IPS-15b (cell line): Measurements from ENCODE around the gene CTNNA3.
A peak's percentile ranks its signal among the peaks of the same experiment; 100 is the strongest.
"Not testable (repeated sequence)": the region's sequence is repeated elsewhere in the genome, so short reads cannot be mapped to it uniquely, and the experiment has no call there.

ENCODE experiments used
- H3K27me3 ChIP-seq: one replicate; pipeline ENCODE4 v1.6.1; 2013; ENCODE audit warnings: low read length; ENCODE audit not compliant: control insufficient read depth, insufficient read depth
- H3K36me3 ChIP-seq: one replicate; pipeline ENCODE4 v1.6.1; 2013; ENCODE audit warnings: low read length; ENCODE audit not compliant: control insufficient read depth, insufficient read depth
- H3K4me1 ChIP-seq: one replicate; pipeline ENCODE4 v1.6.1; 2013; ENCODE audit warnings: mild to moderate bottlenecking, low read length; ENCODE audit not compliant: control insufficient read depth, insufficient read depth
- H3K4me3 ChIP-seq: one replicate; pipeline ENCODE4 v1.5.1; 2013; ENCODE audit warnings: low read depth, low read length
- H3K9ac ChIP-seq: one replicate; pipeline ENCODE4 v1.6.1; 2013; ENCODE audit warnings: low read depth, mild to moderate bottlenecking, low read length
- H3K9me3 ChIP-seq: one replicate; pipeline ENCODE4 v1.6.1; 2013; ENCODE audit warnings: mild to moderate bottlenecking, low read length; ENCODE audit not compliant: control insufficient read depth, insufficient read depth

The CTNNA3 gene

DNA sequence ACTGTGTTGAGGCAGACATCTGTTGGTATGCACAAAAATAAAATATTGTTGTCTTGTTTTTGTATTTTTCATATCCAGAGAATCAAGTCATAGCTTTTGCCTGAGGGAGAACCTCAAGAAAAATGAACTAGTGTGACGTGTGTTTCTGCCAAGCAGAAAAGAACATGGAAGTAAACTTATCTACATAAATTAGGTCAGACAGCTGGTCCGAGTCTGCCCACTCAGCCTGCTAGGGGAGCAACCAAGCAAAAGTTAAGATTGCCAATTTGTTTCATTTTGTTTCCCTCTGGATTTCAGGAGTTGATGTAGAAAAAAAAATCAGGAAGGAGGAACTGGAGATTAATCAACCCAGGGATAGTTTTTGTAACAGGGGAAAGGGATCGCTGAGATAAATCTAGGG lies 1342.6 kb downstream of the CTNNA3 start:
- Histone ChIP-seq H3K36me3 (no peaks in the 10 kb centered on the region), H3K9ac (no peak overlapping the region), H3K27me3 (no peaks in the 10 kb centered on the region), H3K4me3 (no peak overlapping the region), H3K4me1 (no peaks in the 10 kb centered on the region), H3K9me3 (no peaks in the 10 kb centered on the region)

DNA sequence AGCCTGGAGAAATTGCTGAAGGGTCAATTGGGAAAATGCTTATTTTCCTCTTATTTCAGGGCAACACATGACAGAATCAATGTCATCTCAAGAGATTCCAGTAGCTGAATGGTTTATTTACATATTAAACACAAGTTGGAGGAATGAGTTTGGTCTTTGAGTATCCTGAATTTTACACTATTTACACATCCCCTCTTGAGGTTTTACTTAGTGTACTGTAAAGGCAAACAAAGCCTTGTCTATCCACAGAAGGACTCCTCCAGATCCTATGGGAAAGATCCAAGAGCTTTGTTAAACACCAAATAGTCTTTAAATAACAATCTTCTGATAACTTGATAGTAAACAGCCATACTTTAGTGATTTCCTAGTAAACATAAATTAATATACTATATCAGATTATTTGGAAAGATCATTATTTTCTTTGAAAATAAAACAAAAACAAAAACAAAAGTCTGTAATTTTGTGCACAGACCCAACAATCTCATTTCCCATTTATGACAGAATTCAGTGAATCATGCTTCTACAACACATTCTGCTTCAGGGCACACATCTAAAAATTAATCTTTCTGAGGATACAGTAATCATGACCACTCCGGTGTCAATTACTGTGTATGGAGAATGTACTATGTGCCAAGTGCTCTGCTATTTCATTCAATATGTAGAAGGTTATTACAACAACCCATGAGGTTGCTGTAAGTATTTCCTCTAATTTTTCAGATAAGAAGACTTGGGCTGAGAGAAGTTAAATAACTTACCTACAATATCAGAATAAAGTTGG lies 1345.2 kb downstream of the CTNNA3 start:
- H3K9me3 ChIP-seq = no peaks in the 10 kb centered on the region
- no peak overlapping the region for H3K9ac ChIP-seq
- H3K27me3 ChIP-seq = no peaks in the 10 kb centered on the region
- H3K4me1 ChIP-seq = no peaks in the 10 kb centered on the region
- no peaks in the 10 kb centered on the region for H3K36me3 ChIP-seq
- H3K4me3 ChIP-seq = no peak overlapping the region

DNA sequence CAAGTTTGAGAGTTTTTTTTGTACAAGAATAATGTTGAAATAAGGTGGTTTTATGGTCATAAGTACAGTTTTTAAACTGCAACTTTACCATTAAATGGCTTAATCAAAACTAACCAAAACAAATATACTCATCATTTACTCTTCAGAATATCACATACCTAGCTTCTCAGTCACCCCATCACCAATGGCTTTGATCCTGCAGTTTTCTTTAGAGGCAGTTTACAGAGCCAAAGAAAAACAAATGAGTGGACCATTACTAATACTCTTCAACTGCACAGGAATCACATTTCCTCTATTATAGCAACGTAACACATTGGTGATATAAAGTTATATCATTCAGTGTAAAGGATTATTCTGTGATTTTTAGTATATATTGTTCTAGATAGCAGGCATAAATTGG lies 1346.3 kb downstream of the CTNNA3 start:
- Histone ChIP-seq H3K9ac (no peak overlapping the region), H3K4me3 (no peak overlapping the region), H3K4me1 (no peaks in the 10 kb centered on the region), H3K36me3 (no peaks in the 10 kb centered on the region), H3K9me3 (no peaks in the 10 kb centered on the region), H3K27me3 (no peaks in the 10 kb centered on the region)

DNA sequence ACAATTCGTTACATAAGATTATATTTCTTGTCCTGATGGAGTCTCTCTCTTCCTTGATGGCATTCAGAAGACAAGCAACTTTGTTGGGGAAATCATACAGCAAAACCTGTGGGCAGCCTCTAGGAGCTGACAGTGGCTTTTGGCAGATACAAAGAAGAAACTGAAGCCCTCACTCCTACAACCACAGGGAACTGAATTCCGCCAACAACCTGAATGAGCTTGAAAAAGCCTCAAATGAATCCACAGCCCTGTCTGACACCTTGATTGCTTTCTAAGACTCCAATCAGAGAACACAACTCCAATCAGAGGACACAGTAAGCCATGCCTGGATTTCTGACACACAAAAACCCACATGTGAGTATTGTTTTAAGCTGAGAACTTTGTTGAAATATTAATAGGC lies 1346.9 kb downstream of the CTNNA3 start:
- H3K27me3 ChIP-seq = no peaks in the 10 kb centered on the region
- no peaks in the 10 kb centered on the region for H3K4me1 ChIP-seq
- H3K36me3 ChIP-seq = no peaks in the 10 kb centered on the region
- no peaks in the 10 kb centered on the region for H3K9me3 ChIP-seq
- no peak overlapping the region for H3K9ac ChIP-seq
- no peak overlapping the region for H3K4me3 ChIP-seq

DNA sequence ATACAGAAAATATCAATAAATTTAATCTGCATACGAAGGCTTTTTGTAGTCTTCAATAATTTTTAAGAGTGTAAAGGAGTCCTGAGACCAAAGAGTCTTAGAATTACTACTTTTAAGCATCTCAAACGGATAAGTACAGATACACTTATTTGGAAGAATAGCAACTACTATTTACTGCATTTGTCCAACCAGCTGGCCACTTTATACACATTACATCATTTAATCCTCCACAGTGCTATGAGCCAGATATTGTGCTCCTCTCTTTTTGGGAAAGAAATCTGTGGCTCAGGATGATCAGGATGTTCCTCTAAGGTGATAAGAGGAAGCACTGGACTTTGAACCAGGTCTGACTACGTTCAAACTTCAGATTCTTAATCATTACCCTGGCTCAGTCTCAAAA lies 1358.8 kb downstream of the CTNNA3 start:
- Histone ChIP-seq H3K9me3 (no peaks in the 10 kb centered on the region), H3K4me3 (no peak overlapping the region), H3K36me3 (no peaks in the 10 kb centered on the region), H3K9ac (no peak overlapping the region), H3K4me1 (no peaks in the 10 kb centered on the region), H3K27me3 (no peaks in the 10 kb centered on the region)

DNA sequence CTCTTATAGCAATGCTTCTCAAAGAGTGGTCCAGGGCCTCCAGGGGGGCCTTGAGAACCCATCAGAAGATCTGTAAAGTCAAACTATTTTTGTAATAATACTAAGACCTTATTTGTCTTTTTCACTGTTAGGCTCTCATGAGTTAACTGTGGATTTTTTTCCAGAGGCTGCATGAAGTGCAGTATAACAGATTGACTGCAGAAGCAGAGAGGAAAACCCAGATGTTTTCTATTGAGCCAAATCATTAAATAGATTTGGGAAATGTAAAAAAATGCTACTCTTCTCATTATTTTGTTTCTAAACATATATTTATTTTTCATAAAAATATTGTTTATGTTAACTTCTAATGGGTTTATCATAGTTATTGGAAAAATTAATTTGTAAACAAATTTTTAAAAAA lies 1359.2 kb downstream of the CTNNA3 start:
- Histone ChIP-seq H3K4me3 (no peak overlapping the region), H3K9me3 (no peaks in the 10 kb centered on the region), H3K36me3 (no peaks in the 10 kb centered on the region), H3K9ac (no peak overlapping the region), H3K27me3 (no peaks in the 10 kb centered on the region), H3K4me1 (no peaks in the 10 kb centered on the region)

DNA sequence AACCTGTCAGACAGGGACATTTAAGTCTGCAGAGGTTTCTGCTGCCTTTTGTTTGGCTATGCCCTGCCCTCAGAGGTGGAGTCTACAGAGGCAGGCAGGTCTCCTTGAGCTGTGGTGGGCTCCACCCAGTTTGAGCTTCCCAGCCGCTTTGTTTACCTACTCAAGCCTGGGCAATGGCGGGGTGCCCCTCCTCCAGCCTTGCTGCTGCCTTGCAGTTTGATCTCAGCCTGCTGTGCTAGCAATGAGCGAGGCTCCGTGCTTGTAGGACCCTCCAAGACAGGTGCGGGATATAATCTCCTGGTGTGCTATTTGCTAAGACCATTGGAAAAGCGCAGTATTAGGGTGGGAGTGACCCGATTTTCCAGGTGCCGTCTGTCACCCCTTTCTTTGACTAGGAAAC lies 1360.2 kb downstream of the CTNNA3 start:
- H3K4me3 ChIP-seq, H3K4me1 ChIP-seq, H3K9ac ChIP-seq, H3K9me3 ChIP-seq, H3K36me3 ChIP-seq, H3K27me3 ChIP-seq: not testable (repeated sequence)

DNA sequence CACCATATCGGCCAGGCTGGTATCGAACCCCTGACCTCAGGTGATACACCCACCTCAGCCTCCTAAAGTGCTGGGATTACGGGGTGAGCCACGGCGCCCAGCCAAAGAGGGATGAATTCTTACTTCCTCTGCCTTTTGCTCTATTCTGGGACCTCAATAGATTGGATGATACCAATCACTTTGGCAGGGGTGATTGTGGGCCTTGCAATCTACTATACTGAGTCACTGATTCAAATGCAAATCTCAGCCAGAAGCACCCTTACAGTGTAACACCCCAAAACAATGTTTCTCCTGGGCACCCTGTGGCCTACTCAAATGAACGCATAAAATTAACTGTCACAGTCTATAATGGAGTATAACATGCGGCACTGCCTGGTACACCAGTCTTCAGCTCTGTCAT lies 1366.8 kb downstream of the CTNNA3 start:
- Histone ChIP-seq H3K4me1 (no peaks in the 10 kb centered on the region), H3K4me3 (no peak overlapping the region), H3K36me3 (no peaks in the 10 kb centered on the region), H3K27me3 (no peaks in the 10 kb centered on the region), H3K9me3 (no peaks in the 10 kb centered on the region), H3K9ac (no peak overlapping the region)

DNA sequence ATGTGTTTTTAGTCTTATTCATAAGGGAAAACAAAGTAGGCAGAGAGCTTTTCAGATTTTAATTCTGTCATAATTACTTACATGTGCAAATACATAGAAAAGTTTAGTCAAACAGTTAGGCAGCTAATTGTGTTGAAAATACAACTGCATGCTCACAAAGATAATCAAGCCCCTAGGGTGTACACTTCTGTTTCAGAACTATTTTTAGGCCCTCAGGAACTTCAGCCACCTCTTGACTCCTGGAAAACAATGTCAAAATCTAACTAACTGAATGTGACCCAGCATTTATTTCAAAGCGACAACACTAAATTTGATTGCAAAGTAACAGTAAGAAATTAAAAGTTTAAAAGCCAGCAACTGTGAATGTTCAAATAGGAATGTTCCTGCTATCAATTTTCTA lies 1369.1 kb downstream of the CTNNA3 start:
- H3K9ac ChIP-seq = peak overlapping the region; percentile 8
- no peaks in the 10 kb centered on the region for H3K4me1 ChIP-seq
- H3K36me3 ChIP-seq = no peaks in the 10 kb centered on the region
- H3K9me3 ChIP-seq = no peaks in the 10 kb centered on the region
- no peak overlapping the region for H3K4me3 ChIP-seq
- H3K27me3 ChIP-seq = no peaks in the 10 kb centered on the region

DNA sequence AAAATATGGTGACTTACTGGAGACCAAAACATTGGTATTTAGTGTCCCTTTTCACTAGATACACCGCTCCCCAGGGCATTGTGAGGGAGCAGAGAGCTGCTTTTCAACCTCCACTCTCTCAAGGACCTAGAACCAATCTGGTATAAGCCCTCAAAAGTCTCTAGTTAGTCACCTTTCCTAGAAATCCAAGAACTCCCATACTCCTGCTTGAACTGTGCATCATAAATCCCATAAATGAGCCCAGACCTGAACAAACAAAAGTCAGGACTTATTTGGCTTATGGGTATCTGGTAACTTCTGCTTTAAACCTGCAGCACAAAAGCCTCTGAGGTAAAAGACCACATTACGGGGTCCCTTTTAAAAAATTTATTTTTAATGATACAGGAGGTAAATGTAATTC lies 1373.2 kb downstream of the CTNNA3 start:
- Histone ChIP-seq H3K36me3 (no peaks in the 10 kb centered on the region), H3K4me3 (no peak overlapping the region), H3K27me3 (no peaks in the 10 kb centered on the region), H3K9me3 (no peaks in the 10 kb centered on the region), H3K9ac (no peak overlapping the region), H3K4me1 (no peaks in the 10 kb centered on the region)

DNA sequence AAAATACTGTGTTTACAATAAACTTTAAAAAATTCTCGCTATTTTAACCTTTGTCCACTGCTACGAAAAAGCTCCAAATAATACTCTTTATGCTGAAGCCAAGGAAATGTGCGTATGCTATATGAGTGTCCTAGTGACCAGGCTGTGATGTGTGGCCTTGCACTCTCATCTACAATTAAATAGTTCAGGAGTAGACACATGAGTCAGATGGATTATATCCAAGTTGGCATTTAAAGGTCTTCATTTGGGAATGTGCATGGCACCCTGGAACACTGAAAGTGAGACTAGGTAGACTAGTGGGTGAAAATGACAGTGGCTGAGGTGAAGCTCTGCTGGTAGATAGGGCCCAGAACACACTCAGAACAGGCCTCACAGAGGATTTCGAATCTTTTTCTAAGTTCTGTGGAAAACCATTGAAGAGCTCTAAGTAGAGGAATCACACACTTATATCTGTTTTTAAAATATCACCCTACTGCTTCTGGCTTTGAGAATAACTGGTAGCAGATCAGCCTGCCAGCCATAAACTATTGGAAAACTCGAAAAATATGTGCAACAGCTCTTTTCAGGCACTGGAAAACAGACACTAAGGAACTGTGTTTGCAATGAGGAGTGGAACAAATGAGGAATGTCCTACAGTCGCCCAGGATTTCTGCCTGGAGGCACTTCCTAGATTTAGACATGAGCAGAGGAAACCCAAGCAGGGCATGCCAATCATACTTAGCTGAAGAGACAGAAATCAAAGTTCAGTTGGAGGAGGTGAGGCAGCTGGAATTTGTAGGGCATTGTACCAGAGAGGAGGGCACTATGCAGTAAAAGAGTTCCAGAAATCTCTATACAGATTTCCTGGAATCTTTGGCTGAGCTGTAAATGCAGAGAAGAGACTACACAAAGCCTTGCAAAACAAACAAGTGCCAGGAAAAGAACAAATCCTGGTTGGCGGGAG lies 1374.0 kb downstream of the CTNNA3 start:
- no peaks in the 10 kb centered on the region for H3K36me3 ChIP-seq
- H3K9ac ChIP-seq = no peak overlapping the region
- H3K9me3 ChIP-seq = no peaks in the 10 kb centered on the region
- H3K27me3 ChIP-seq = no peaks in the 10 kb centered on the region
- H3K4me1 ChIP-seq = no peaks in the 10 kb centered on the region
- H3K4me3 ChIP-seq = no peak overlapping the region

DNA sequence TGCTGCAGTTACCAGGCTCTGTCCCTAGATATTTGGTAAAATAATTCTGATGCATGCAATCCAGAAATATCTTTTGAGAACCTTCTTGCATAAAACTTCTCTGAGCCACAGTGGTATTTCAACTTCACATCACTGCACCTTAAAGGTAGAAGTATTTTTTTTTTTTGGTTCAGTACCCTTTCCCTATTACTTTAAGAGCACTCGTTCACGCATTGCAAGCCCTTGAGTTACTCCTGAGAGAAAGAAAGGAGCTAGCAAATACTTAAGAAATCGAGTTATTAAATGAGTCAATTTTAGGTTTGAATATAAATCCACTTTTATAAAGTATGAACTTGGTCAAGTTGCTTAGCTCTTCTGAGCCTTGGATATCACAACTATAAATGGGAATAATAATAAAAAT lies 1377.2 kb downstream of the CTNNA3 start:
- Histone ChIP-seq H3K9ac (no peak overlapping the region), H3K4me3 (no peak overlapping the region), H3K27me3 (no peaks in the 10 kb centered on the region), H3K4me1 (no peaks in the 10 kb centered on the region), H3K36me3 (no peaks in the 10 kb centered on the region), H3K9me3 (no peaks in the 10 kb centered on the region)
